ENCODE results near the gene C10orf90. TPM values are rescaled to one million over a fixed set of nuclear protein-coding genes. Genes with fewer than 3 reads are reported as not detected.

Gene C10orf90
- total RNA-seq, 6 donors from 2014 or later: 1.0 TPM; not detected in 5

DNA sequence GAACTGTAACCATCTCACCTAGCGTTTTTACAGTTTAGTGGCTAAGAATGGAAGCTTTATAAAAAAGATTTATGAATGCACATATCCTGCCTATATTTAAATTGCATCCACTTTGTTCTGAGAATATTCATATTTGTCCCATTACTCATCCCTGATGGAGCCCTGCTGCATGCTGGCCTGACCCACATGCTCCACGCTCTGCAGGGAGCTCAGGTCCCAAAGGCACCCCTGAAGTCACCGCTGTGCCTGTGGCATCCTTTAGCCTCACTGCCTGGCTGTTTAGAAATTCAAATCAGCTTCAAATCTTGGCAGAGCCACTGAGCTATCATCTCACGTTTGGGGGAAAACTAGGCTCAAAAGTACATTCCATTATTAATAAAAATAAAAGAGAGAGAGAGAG is 24.4 kb downstream of the C10orf90 start:
- no peak overlapping the region for H3K27ac ChIP-seq
- 63 to 70% methylated on average over 4 of the region's 4 CpGs for WGBS, 2 donors
- ATAC-seq (ENCODE audit: low FRiP score in 2 of 2) (no peak), DNase-seq (no peak)
- H3K9me3 ChIP-seq: no peaks in the 10 kb centered on the region
- no peaks in the 10 kb centered on the region for H3K4me1 ChIP-seq
- no peak for TF ChIP-seq POLR2AphosphoS5 (IDR thresholded peaks at IDR 0.05)
- H3K27me3 ChIP-seq: no peaks in the 10 kb centered on the region
- H3K36me3 ChIP-seq: no peaks in the 10 kb centered on the region
- H3K4me3 ChIP-seq: no peak overlapping the region

DNA sequence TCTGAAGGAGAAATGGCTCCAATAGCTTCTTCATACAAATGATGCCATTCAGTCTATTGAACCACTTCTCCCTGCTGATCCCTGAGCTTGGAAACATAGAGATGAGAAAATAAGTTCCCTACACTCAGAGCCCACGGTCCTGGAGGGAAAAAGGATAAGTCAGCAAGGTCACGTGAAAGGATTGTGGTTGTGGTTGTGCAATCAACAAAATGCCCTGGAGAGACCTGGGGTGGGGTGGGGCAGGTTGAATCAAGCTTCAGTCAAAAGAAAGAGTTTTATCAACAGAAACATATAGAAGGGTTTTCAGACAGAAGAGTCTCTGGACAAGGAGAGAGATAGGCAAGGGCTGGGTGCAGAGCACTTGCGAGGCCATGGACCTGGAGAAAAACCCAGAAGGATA is 30.1 kb downstream of the C10orf90 start:
- TF ChIP-seq POLR2A (IDR thresholded peaks at IDR 0.05): no peak
- TF ChIP-seq, protein P1, sequence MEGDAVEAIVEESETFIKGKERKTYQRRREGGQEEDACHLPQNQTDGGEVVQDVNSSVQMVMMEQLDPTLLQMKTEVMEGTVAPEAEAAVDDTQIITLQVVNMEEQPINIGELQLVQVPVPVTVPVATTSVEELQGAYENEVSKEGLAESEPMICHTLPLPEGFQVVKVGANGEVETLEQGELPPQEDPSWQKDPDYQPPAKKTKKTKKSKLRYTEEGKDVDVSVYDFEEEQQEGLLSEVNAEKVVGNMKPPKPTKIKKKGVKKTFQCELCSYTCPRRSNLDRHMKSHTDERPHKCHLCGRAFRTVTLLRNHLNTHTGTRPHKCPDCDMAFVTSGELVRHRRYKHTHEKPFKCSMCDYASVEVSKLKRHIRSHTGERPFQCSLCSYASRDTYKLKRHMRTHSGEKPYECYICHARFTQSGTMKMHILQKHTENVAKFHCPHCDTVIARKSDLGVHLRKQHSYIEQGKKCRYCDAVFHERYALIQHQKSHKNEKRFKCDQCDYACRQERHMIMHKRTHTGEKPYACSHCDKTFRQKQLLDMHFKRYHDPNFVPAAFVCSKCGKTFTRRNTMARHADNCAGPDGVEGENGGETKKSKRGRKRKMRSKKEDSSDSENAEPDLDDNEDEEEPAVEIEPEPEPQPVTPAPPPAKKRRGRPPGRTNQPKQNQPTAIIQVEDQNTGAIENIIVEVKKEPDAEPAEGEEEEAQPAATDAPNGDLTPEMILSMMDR (IDR thresholded peaks at IDR 0.05): no peak
- no peak for TF ChIP-seq EP300 (IDR thresholded peaks at IDR 0.05)
- TF ChIP-seq POLR2AphosphoS5 (IDR thresholded peaks at IDR 0.05): no peak
- H3K36me3 ChIP-seq: no peaks in the 10 kb centered on the region
- 52 to 57% methylated on average over 3 of the region's 3 CpGs for WGBS, 2 donors
- ATAC-seq (ENCODE audit: low FRiP score in 2 of 2) (peak in 1 of 2 donors; percentile 32), DNase-seq (no peak)
- no peak overlapping the region for H3K4me3 ChIP-seq
- no peaks in the 10 kb centered on the region for H3K9me3 ChIP-seq
- no peak overlapping the region for H3K27ac ChIP-seq
- H3K27me3 ChIP-seq: no peaks in the 10 kb centered on the region
- no peaks in the 10 kb centered on the region for H3K4me1 ChIP-seq

DNA sequence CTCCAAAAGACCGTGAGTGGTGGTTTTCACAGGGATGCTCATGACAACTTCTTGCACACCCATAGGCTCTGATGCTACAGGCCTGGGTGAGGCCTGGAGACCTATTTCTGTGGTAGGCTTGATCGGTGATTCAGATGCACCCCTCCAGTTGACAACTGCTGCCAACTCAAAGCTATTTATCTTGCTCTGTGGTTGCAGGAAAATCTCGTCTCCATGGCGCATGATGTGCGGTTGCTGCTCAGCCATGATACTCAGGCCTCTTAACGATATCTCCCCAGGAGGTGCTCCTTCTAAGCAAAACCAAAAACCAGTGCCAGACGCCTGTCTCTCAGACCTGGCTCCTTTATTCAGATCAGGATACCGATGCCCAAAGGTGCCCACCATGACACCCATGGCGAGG is 31.4 kb downstream of the C10orf90 start:
- 88 to 98% methylated on average over 8 to 9 of the region's 9 CpGs for WGBS, 2 donors
- no peak overlapping the region for H3K27ac ChIP-seq
- ATAC-seq (ENCODE audit: low FRiP score in 2 of 2) (no peak), DNase-seq (no peak)
- no peaks in the 10 kb centered on the region for H3K36me3 ChIP-seq
- H3K4me1 ChIP-seq: no peaks in the 10 kb centered on the region
- H3K9me3 ChIP-seq: no peaks in the 10 kb centered on the region
- H3K27me3 ChIP-seq: no peaks in the 10 kb centered on the region
- H3K4me3 ChIP-seq: no peak overlapping the region
- TF ChIP-seq, protein P1 (IDR thresholded peaks at IDR 0.05): no peak
- TF ChIP-seq EP300 (IDR thresholded peaks at IDR 0.05): no peak
- TF ChIP-seq POLR2A (IDR thresholded peaks at IDR 0.05): no peak
- TF ChIP-seq POLR2AphosphoS5 (IDR thresholded peaks at IDR 0.05): no peak

DNA sequence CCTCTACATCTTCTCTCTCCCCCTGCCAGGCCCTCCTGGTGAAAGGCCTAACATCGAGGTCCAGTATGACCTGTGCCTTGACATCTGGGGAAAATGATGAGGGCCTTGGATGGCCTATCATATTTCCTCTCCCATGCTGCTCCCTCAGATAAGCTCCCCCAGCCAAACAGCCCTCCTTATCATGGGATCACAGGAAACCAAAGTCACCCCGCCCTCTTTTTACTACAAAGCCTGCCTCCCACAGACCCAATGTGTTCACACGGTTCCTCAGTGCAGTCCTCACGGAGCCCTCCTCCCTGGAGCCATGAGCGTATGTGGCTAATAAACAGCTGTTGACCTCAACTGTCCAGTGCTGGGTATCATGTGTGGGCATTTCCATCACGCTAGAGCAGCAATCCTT is 32.0 kb downstream of the C10orf90 start:
- Histone ChIP-seq H3K4me1 (no peaks in the 10 kb centered on the region), H3K27me3 (no peaks in the 10 kb centered on the region), H3K36me3 (no peaks in the 10 kb centered on the region), H3K9me3 (no peaks in the 10 kb centered on the region), H3K27ac (no peak overlapping the region), H3K4me3 (no peak overlapping the region)
- WGBS, 2 donors: 60 to 85% methylated on average over 6 of the region's 6 CpGs
- DNase-seq (no peak), ATAC-seq (ENCODE audit: low FRiP score in 2 of 2) (no peak)
- TF ChIP-seq POLR2AphosphoS5 (IDR thresholded peaks at IDR 0.05) (no peak), EP300 (IDR thresholded peaks at IDR 0.05) (no peak), POLR2A (IDR thresholded peaks at IDR 0.05) (no peak)
- TF ChIP-seq, protein P1 (IDR thresholded peaks at IDR 0.05): no peak

DNA sequence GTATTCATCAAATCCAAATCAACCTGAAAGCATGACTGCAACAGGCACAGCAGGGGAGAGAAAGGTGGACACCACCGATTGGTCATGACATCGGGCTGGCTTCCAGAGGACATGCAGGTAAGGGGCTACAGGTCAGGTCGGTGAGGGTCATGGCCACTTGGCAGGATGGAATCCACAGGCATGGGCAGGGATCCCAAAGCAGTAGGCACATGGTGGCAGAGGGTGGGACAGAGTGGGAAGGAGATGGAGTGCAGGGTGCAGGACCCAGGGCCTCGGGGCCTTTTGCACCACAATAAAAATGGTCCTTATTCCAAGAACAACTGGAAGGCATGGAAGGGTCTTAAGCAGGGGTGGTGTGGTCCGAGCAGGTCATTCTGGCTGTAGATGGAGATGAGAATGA is 33.0 kb downstream of the C10orf90 start:
- TF ChIP-seq POLR2A (IDR thresholded peaks at IDR 0.05): no peak
- TF ChIP-seq POLR2AphosphoS5 (IDR thresholded peaks at IDR 0.05): no peak
- TF ChIP-seq, protein P1 (IDR thresholded peaks at IDR 0.05): no peak
- no peak for TF ChIP-seq EP300 (IDR thresholded peaks at IDR 0.05)
- ATAC-seq (ENCODE audit: low FRiP score in 2 of 2): no peak
- Histone ChIP-seq H3K4me3 (no peak overlapping the region), H3K9me3 (no peaks in the 10 kb centered on the region), H3K36me3 (no peaks in the 10 kb centered on the region), H3K27ac (no peak overlapping the region), H3K4me1 (no peaks in the 10 kb centered on the region), H3K27me3 (no peaks in the 10 kb centered on the region)
- 83 to 91% methylated on average over 5 of the region's 5 CpGs for WGBS, 2 donors
- no peak for DNase-seq
